Activated T-cell treated with anti-CD3 and anti-CD28 coated beads for 4 hours (primary cell): ENCODE results near the gene LAMC2.

Experiments
- DNase-seq: peaks from one replicate; pipeline ENCODE4 v3.0.0-alpha.2; 2020

The LAMC2 gene

DNA sequence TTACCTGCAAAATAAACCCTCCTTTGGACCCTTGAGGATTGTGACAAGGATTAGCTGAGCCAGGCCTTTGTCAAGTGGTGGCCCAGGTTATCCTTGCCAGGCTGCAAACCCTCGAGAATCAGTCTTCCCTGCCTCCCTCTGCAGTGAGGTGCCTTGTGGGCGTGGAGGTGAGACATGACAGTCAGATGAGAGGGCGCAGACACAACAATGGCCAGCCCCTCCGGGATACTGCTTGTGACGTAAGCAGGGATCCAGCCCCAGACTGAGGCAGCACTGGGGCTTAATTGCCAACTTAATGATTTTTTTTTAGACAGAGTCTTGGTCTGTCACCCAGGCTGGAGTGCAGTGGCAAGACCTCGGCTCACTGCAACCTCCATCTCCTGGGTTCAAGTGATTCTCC is 104.6 kb downstream of the LAMC2 start:
- DNase-seq, result no peak

DNA sequence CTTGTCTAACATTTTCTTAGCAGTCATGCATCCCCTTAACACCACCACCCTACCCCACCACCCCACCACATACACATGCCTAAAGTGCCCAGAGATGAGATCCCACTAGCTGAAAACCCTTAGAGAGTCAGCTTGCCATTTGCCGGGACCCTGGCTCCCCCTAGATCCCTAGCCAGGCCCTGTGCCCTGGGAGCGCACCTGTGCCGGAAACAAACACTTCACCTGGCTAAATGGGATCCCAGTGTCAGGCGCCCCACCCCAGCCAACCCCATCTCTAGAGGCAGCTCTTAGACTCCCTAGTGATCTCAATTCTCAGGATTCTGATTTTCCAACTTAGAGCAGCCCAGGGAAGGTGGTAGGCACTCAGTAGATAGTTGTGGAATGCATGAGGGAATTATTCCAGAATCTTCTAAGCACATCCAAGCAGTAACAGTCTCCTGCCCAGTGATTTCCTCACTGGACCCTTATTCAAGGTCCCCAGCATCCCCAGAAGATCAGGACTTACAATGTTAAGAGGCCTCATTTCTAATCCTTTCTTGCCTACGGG is 105.2 kb downstream of the LAMC2 start:
- DNase-seq, result no peak

DNA sequence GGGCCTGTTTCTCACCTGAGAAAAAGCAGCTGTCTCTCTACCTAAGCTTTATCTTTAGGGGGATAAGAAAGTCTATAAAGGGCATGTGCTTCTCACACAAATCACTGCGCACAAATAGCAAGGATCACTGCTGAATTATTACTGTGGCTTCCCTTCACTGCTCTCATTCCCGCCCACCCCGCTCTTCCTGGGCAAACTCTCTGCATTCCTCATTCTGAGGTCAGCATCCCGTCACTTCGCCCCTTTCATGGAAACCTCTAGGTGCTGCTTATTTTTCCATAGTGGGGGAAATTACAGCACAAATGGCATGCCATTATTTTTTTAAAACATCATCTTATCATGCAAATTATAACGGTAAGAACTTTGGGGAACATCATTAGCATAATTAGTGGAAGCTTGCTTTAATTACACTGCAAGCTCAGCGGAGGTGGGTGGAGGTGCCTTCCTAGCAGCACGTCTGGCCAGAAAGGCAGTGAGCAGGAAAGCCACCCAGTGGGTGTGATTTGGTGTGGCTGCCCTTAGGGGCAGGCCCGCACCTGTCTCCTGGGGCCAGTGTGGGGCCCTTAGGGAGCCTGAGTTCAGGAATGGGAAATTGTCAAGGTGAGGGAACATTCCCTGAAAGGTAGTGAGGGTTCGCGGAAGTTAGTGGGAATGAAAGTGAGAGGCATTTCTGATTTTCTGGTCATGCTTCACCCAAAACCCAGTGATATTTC is 105.9 kb downstream of the LAMC2 start:
- no peak for DNase-seq

DNA sequence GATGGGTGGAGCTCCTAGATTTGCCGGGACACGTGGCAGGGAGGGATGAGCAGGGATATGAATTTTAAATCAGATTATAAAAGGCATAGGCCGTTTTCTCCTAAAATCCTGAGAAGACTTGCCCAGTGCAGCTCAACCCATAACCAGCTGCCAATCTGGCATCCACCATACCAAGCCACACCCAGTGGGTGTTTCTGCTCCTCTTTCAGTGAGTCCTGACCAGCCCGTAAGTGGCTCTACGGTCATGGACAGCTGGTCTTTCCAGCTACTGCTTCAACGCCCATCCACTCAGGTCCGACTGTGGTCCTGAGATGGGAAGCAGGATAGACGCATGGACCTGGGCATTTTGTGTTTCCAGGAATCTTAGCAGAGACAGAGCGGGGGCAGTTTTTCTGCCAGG is 107.2 kb downstream of the LAMC2 start:
- DNase-seq, result no peak

DNA sequence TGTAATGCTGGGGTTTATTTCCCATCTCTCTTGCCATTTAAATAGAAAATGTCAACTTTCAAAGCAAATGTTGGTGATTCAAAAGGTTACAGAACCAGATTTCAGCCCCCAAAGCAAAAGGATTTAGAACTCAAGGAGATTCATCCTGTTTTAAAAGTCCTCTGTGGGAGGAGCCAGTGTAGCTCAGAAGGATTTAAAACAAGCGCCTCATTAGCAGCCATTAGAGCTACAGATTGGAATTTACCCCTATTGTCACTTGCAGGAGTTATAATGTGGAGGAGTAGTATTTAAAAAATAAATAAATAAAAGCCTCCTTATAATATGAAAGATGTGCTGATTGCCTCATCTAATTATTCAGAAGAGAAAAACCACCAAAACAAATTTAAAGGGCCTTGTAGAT is 107.8 kb downstream of the LAMC2 start:
- no peak for DNase-seq
